Cardiac muscle cell (in vitro differentiated cells and primary cell): ENCODE results near the gene XNDC1N. TPM values are rescaled to one million over a fixed set of nuclear protein-coding genes. Genes with fewer than 3 reads are reported as not detected.
"Not testable (repeated sequence)": the region's sequence is repeated elsewhere in the genome, so short reads cannot be mapped to it uniquely, and the experiment has no call there.

Experiments used
- DNase-seq, 2 donors: peaks; one replicate each; pipeline versions ENCODE4 v3.0.0 to v3.0.0-alpha.2; 2010 to 2017; ENCODE audit warnings: low read depth in 1 of 2, low spot score in 1 of 2
- H3K27ac ChIP-seq: fragments of 200-600 bp; sonication (generic); 2 replicates; pipeline ENCODE4 v1.5.1; 2016
- H3K27me3 ChIP-seq: fragments of 200-600 bp; sonication (generic); 2 replicates; pipeline ENCODE4 v1.6.0; 2016; ENCODE audit warnings: control low read depth
- H3K36me3 ChIP-seq: fragments of 200-600 bp; sonication (generic); 2 replicates; pipeline ENCODE4 v1.5.1; 2016; ENCODE audit warnings: control low read depth
- H3K4me1 ChIP-seq: fragments of 200-600 bp; sonication (generic); 2 replicates; pipeline ENCODE4 v1.8.1; 2017; ENCODE audit warnings: low read depth, mild to moderate bottlenecking, mixed run types
- H3K4me3 ChIP-seq: fragments of 200-600 bp; sonication (generic); 2 replicates; pipeline ENCODE4 v1.5.1; 2016; ENCODE audit warnings: mild to moderate bottlenecking
- H3K9me3 ChIP-seq: fragments of 200-600 bp; sonication (generic); 2 replicates; pipeline ENCODE4 v1.5.1; 2017; ENCODE audit warnings: low read depth, mild to moderate bottlenecking, control low read depth
- polyA plus RNA-seq: library from polyadenylated mRNA; unstranded; fragments of >200 nt; fragmentation: Nextera tagmentation; extraction: Ambion mirVana; gene quantifications from 2 replicates; pipeline ENCODE4 v1.2.1, GENCODE V29; 2016
- total RNA-seq: library from RNA; depleted of rRNA; stranded (reverse); fragments of >200 nt; gene quantifications from 2 replicates; pipeline ENCODE4 v1.2.3, GENCODE V29; 2016
- TF ChIP-seq, protein P1 (sequence below): IDR thresholded peaks from 2 replicates; pipeline ENCODE4 v1.5.1; 2012; ENCODE audit warnings: low read depth, mild to moderate bottlenecking, low read length

The XNDC1N gene
- total and polyA plus RNA-seq, 2 experiments from 2014 or later, result 7.9 to 8.0 TPM

DNA sequence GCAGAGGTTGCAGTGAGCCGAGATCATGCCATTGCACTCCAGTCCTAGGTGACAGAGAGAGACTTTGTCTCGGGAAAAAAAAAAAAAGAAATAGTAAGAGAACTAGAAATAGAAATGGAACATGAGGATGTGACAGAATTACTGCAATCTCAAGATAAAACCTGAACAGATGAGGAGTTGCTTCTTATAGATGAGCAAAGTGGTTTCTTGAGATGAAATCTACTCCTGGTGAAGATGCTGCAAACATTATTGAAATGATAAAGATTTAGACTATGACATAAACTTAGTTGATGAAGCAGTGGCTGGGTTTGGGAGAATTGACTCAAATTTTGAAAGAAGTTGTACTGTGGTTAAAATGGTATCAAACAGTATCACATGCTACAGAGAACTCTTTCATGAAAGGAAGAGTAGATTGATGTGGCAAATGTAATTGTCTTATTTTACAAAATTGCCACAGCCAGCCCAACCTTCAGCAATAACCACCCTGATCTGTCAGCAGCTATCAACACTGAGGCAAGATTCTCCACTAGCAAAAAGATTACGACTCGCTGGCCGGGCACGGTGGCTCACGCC lies 13.7 kb downstream of the XNDC1N start:
- Histone ChIP-seq H3K27ac (no peak overlapping the region), H3K36me3 (peaks cover 15% of the 10 kb centered on the region), H3K27me3 (no peaks in the 10 kb centered on the region), H3K4me3 (no peak overlapping the region), H3K9me3 (no peaks in the 10 kb centered on the region), H3K4me1 (no peaks in the 10 kb centered on the region)
- TF ChIP-seq, protein P1, sequence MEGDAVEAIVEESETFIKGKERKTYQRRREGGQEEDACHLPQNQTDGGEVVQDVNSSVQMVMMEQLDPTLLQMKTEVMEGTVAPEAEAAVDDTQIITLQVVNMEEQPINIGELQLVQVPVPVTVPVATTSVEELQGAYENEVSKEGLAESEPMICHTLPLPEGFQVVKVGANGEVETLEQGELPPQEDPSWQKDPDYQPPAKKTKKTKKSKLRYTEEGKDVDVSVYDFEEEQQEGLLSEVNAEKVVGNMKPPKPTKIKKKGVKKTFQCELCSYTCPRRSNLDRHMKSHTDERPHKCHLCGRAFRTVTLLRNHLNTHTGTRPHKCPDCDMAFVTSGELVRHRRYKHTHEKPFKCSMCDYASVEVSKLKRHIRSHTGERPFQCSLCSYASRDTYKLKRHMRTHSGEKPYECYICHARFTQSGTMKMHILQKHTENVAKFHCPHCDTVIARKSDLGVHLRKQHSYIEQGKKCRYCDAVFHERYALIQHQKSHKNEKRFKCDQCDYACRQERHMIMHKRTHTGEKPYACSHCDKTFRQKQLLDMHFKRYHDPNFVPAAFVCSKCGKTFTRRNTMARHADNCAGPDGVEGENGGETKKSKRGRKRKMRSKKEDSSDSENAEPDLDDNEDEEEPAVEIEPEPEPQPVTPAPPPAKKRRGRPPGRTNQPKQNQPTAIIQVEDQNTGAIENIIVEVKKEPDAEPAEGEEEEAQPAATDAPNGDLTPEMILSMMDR, result no peak
- no peak for DNase-seq

GRCh38 chr11:71913756-71914526 lies 14.5 kb downstream of the XNDC1N start:
- TF ChIP-seq, protein P1, result no peak
- H3K4me1 ChIP-seq, result no peaks in the 10 kb centered on the region

GRCh38 chr11:71911986-71912340 lies 16.4 kb downstream of the XNDC1N start:
- not testable (repeated sequence) for H3K36me3 ChIP-seq, H3K4me3 ChIP-seq, H3K27me3 ChIP-seq, H3K4me1 ChIP-seq, DNase-seq, H3K9me3 ChIP-seq, H3K27ac ChIP-seq

More at GRCh38 chr11:71913756-71914526, 14.5 kb downstream of the XNDC1N start:
- H3K4me3 ChIP-seq, result no peak overlapping the region
- no peaks in the 10 kb centered on the region for H3K27me3 ChIP-seq
- no peak overlapping the region for H3K27ac ChIP-seq
- peaks cover 15% of the 10 kb centered on the region for H3K36me3 ChIP-seq
- DNase-seq, result no peak
- H3K9me3 ChIP-seq, result no peaks in the 10 kb centered on the region

DNA sequence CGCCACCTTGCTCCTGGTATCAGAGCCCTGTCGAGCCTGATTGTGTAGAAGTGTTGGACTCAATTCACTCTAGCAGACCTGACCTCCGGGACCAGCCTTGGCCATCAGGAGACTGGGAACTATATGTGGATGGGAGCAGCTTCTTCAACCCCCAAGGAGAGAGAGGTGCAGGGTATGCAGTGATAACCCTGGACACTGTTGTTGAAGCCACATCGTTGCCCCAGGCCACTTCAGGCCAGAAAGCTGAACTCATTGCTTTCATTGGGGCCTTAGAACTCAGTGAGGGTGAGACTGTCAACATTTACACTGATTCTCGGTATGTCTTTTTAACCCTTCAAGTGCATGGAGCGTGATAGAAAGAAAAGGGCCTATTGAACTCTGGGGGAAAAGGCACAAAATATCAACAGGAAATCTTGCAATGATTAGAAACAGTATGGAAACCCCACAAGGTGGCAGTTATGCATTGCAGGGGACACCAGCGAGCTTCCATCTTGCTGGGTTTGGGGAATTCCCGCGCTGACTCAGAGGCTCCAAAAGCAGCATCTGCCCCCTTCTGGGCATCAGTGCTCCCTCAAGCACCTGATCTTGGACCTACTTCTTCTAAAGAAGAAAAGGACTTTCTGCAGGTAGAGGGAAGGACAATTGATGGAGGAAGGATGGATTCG lies 16.9 kb downstream of the XNDC1N start:
- not testable (repeated sequence) for H3K4me1 ChIP-seq, DNase-seq, H3K4me3 ChIP-seq, H3K9me3 ChIP-seq, H3K27me3 ChIP-seq, H3K36me3 ChIP-seq, H3K27ac ChIP-seq

DNA sequence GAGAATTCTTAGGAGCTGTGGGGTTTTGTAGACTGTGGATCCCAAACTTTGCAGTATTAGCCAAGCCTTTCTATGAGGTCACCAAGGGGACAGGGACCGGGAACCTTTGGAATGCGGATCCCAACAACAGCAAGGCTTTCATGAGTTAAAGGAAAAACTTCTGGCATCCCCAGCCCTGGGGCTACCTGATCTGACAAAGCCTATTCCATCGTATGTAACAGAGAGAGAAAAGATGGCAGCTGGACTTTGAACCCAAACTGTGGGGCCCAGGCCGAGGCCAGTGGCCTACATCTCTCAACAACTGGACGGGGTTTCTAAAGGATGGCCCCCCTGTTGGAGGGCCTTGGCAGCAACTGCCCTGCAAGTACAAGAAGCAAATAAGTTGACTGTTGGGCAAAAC lies 17.6 kb downstream of the XNDC1N start:
- not testable (repeated sequence) for H3K4me1 ChIP-seq, H3K27ac ChIP-seq, H3K4me3 ChIP-seq, DNase-seq, H3K27me3 ChIP-seq, H3K36me3 ChIP-seq, H3K9me3 ChIP-seq

DNA sequence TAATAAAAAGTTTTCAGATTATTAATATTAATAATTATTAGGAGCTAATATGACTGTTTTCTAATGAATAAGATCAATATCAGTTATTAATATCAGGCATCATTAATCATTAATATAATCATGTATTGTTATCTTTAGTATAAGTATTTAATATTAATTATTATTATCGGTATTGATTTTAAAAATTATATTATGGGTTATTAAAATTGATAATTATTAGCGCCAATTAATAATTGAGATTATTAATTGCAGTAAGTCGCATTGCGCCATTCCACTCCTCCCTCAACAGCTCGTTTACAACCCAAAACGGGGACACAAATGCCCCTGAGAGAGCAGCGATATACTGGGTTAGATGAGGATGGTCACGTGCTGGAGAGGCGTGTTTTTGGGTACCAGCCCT lies 20.2 kb downstream of the XNDC1N start:
- H3K36me3 ChIP-seq, result no peaks in the 10 kb centered on the region
- no peak overlapping the region for H3K27ac ChIP-seq
- TF ChIP-seq, protein P1, result no peak
- no peaks in the 10 kb centered on the region for H3K27me3 ChIP-seq
- H3K9me3 ChIP-seq, result no peaks in the 10 kb centered on the region
- no peak overlapping the region for H3K4me3 ChIP-seq
- no peaks in the 10 kb centered on the region for H3K4me1 ChIP-seq
- DNase-seq, result no peak

DNA sequence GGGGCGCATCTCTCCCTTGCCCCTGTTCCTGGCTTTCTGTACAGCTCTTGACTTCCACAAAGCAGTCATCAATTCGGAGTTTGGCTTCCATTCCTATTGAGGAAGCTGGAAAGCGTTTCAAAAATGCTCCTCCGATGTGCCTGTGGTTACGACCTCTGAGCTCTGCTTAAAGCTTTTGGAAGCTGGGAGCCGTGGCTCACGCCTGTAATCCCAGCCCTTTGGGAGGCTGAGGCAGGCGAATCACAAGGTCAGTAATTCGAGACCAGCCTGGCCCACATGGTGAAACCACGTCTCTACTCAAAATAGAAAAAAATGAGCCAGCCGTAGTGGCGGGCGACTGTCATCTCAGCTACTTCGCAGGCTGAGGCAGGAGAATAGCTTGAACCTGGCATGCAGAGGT lies 27.3 kb downstream of the XNDC1N start:
- not testable (repeated sequence) for H3K4me3 ChIP-seq, H3K4me1 ChIP-seq, H3K9me3 ChIP-seq, H3K27me3 ChIP-seq, H3K36me3 ChIP-seq, H3K27ac ChIP-seq
- peak in 1 of 2 donors; percentile 13 for DNase-seq
